ENCODE results near the gene SNAPC3. TPM values are rescaled to one million over a fixed set of nuclear protein-coding genes. Genes with fewer than 3 reads are reported as not detected.

Gene SNAPC3
- polyA plus RNA-seq, 1 donor from 2014 or later, result 96.6 TPM

- Histone ChIP-seq H3K4me3 (ENCODE audit: low read length) (no peak overlapping the region), H3K9ac (ENCODE audit: low read length) (no peak overlapping the region), H3K27me3 (ENCODE audit: insufficient read depth, low read depth, low read length) (no peaks in the 10 kb centered on the region), H3K9me3 (ENCODE audit: low read length) (no peaks in the 10 kb centered on the region), H2AFZ (ENCODE audit: low read depth, low read length) (no peak overlapping the region), H3K27ac (ENCODE audit: low read length) (no peak overlapping the region), H3K9me2 (ENCODE audit: insufficient read depth, low read length) (no peaks in the 10 kb centered on the region), H3K36me3 (ENCODE audit: insufficient read depth, low read length) (peaks cover 8% of the 10 kb centered on the region), H3K4me2 (ENCODE audit: low read length) (no peak overlapping the region), H3F3A (ENCODE audit: insufficient read depth, low read length, poor library complexity, severe bottlenecking) (no peaks in the 10 kb centered on the region), H3K79me2 (replicated peaks; ENCODE audit: insufficient read depth, low read length) (no peaks in the 10 kb centered on the region), H4K20me1 (ENCODE audit: insufficient read depth) (no peaks in the 10 kb centered on the region)
- TF ChIP-seq, protein P1, sequence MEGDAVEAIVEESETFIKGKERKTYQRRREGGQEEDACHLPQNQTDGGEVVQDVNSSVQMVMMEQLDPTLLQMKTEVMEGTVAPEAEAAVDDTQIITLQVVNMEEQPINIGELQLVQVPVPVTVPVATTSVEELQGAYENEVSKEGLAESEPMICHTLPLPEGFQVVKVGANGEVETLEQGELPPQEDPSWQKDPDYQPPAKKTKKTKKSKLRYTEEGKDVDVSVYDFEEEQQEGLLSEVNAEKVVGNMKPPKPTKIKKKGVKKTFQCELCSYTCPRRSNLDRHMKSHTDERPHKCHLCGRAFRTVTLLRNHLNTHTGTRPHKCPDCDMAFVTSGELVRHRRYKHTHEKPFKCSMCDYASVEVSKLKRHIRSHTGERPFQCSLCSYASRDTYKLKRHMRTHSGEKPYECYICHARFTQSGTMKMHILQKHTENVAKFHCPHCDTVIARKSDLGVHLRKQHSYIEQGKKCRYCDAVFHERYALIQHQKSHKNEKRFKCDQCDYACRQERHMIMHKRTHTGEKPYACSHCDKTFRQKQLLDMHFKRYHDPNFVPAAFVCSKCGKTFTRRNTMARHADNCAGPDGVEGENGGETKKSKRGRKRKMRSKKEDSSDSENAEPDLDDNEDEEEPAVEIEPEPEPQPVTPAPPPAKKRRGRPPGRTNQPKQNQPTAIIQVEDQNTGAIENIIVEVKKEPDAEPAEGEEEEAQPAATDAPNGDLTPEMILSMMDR (IDR thresholded peaks at IDR 0.05; ENCODE audit: poor library complexity, severe bottlenecking), result no peak
- TF ChIP-seq MXI1 (conservative IDR thresholded peaks at IDR 0.05; ENCODE audit: poor library complexity, severe bottlenecking) (no peak), POLR2AphosphoS5 (IDR thresholded peaks at IDR 0.05) (peak; percentile 13)
These were observed 53.4 kb downstream of the SNAPC3 start for GRCh38 chr9:15475923-15476536.

DNA sequence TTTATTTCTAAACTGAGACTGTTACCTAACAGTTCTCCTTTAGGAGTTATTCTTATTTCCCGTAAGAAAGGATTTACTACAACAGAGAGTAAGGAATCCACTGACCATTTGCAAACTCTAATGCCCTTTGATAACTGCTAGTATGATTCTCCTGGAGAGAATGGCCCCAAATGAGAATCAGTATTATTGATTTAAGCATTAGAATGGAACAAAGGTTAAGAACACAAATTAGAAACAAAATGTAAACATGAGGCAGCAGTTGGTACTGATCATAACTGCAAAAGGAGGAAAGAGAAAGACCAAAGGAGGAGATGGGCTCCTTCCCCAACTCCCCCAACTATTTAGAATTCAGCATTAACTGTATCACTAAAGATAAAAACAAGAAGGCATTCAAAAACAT lies 57.4 kb downstream of the SNAPC3 start:
- H3K4me3 ChIP-seq (ENCODE audit: low read length), result no peak overlapping the region
- no peaks in the 10 kb centered on the region for H4K20me1 ChIP-seq (ENCODE audit: insufficient read depth)
- H3K79me2 ChIP-seq (replicated peaks; ENCODE audit: insufficient read depth, low read length), result no peaks in the 10 kb centered on the region
- no peak overlapping the region for H3K27ac ChIP-seq (ENCODE audit: low read length)
- no peak overlapping the region for H3K4me2 ChIP-seq (ENCODE audit: low read length)
- no peaks in the 10 kb centered on the region for H3K9me2 ChIP-seq (ENCODE audit: insufficient read depth, low read length)
- H3K36me3 ChIP-seq (ENCODE audit: insufficient read depth, low read length), result peaks cover 8% of the 10 kb centered on the region
- TF ChIP-seq, protein P1 (IDR thresholded peaks at IDR 0.05; ENCODE audit: poor library complexity, severe bottlenecking), result no peak
- no peak for TF ChIP-seq EP300 (conservative IDR thresholded peaks at IDR 0.05; ENCODE audit: poor library complexity, severe bottlenecking)
- TF ChIP-seq SMC3 (conservative IDR thresholded peaks at IDR 0.05; ENCODE audit: poor library complexity), result no peak
- no peak for TF ChIP-seq RAD21 (conservative IDR thresholded peaks at IDR 0.05)
- TF ChIP-seq MXI1 (conservative IDR thresholded peaks at IDR 0.05; ENCODE audit: poor library complexity, severe bottlenecking), result no peak
- no peak for TF ChIP-seq EZH2 (IDR thresholded peaks at IDR 0.05; ENCODE audit: borderline replicate concordance, insufficient read depth, low read length, poor library complexity, severe bottlenecking)
- no peak for TF ChIP-seq REST (IDR thresholded peaks at IDR 0.05; ENCODE audit: borderline replicate concordance)
- no peak for TF ChIP-seq TAF1 (IDR thresholded peaks at IDR 0.05; ENCODE audit: low read depth)
- no peak for TF ChIP-seq POLR2AphosphoS5 (IDR thresholded peaks at IDR 0.05)
- H2AFZ ChIP-seq (ENCODE audit: low read depth, low read length), result no peak overlapping the region
- no peaks in the 10 kb centered on the region for H3K27me3 ChIP-seq (ENCODE audit: insufficient read depth, low read depth, low read length)
- H3K9ac ChIP-seq (ENCODE audit: low read length), result no peak overlapping the region
- H3F3A ChIP-seq (ENCODE audit: insufficient read depth, low read length, poor library complexity, severe bottlenecking), result no peaks in the 10 kb centered on the region
- H3K9me3 ChIP-seq (ENCODE audit: low read length), result no peaks in the 10 kb centered on the region
